ENCODE measurements around the gene COPS9.

COPS9 gene

DNA sequence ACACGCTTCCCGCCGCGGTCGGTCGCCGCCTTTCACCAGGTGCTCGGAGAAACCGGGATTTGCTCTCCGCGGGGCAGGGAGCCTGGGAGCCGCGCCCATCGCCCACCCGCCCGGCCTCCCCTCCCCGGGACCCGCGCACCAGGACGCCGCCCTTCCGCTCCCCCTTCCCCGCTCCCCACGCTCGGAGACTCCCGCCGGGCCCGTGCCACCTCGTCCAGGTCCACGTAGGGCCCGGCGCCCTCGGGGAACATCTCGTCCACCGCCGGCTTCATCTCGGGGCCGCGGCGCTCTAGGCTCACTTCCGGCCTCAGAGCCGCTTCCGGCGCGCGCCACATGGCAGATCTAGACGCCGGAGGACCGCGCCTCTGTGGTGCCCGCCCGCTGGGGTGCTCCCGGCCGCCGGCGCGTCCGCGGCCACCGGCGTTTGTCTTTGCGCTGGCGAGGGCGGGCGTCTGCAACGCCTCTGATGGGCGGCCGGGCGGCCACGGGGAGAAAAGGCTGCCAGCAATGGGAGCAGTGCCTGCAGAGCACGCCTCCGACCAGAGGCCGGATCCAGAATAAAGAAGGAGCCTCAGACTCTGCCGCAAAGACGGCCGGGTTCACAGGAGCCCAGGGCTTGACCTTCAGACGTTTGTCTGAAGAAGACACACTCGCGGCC is at the start of gene COPS9:
COPS9 (minus strand) TSS at position 293 of the 658 bp plus-strand sequence; CDS start at position 272, 21 bp downstream.
- peak; percentile 70 for DNase-seq (ENCODE audit: low read depth, low spot score)

DNA sequence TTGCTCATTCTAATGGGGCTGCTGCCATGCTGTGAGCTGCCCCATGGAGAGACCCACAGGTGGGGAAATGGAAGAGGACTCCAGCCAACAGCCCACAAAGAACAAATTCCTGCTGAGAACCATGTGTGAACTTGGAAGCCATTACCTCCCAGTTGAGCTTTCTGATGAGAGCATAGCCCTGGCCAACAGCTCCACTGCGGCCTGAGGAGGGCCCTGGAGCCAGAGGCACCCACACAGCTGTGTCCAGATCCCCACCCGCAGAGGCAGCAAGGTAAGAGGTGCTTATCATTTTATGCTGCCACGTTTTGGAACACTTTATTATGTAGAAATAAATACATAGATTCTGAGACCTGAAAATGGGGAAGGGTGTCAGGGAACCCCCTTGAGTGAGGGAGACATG is 48.6 kb upstream of the COPS9 start:
- no peak for DNase-seq (ENCODE audit: low read depth, low spot score)

DNA sequence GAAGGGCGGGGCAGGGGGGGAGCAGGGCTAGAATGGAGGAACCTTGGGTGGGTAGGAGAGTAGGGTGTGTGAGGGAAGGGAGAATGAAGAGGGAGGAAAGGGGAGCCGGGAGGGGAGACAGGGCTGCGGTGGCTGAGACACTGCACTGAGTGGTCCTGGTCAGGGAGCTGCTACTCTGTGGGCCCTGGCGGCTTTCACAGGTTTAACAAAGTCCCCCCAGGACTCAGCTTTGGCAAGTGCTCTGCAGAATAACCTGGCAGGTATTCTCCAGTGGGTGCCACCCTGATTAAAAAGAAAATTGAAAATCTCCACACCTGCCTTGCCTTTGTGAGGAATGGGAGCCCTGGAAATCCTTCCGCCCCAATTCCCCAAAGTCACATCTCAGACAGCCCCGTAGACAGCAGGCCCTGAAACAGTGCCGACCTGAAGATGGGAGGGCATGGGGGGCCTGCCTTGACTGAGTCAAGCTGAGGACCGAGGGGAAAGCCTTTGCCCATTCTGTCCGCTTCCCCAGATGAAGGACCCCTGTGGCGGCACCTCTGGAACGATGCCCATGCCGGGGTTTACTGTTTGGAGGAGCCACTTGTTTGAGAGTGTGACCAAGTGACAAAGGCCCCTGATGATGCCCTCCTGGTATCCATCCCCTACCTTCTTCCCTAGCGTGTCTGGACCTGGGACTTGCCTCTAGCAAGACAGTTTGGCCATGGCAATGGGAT is 47.9 kb upstream of the COPS9 start:
- DNase-seq (ENCODE audit: low read depth, low spot score): no peak

DNA sequence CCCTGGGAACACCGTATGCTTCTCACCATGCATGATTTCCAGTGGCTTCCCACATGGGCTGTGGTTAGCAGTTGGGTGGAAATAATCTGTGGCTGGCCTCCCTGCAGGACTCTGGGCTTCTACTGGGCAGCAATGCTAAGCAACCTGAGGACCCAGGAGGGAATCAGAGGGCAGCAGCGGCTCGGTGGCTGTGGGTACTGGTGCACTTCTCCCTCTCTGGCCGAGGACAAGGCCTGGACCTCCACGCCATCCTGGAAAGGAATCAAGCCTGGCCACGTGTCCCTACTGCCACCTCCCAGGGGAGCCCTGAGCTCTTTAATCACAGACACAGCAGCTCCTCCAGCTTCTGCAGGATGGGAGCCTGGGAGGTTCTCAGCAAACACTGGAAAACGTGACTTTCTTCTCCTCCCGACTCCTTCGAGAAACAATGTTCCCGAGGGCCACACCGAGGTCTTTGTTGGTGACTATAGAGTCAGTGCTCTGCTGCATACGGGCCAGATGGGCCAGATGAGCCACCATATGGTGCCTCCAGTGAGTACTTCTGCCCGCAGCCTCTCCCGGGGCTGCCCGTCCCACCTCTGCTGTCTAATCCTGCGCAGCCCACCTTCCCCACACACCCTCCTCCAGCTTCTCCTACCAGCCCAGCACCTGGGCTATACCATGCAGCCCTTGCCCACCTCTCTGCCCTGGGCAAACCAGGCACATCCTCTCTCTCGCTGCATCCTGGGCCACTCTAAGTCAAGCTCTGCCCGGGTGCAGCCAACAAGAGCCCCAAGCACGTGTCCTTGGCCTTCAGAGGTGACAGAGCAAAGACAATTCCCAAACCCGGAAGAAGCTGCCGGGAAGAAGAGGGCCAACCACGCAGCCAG is 47.1 kb upstream of the COPS9 start:
- no peak for DNase-seq (ENCODE audit: low read depth, low spot score)

DNA sequence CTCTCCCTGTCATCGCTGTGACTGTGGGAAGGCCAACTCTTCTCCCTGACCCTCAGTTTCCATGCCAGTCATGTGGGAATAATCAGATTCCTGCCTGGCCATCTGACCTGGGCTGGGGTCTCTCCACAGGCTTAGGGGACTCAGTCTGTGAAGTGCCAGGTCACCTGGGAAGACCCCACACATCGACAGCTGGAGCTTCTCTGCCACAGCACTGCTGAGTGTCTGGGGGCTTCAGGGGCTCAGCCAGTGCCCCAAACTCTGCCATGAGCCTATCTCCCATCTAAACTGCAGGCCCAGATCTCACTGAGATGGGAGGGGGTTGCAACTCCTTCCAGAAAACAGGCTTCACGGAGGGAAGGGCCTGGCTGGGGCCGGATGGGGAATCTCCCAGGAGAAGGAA is 46.4 kb upstream of the COPS9 start:
- no peak for DNase-seq (ENCODE audit: low read depth, low spot score)

DNA sequence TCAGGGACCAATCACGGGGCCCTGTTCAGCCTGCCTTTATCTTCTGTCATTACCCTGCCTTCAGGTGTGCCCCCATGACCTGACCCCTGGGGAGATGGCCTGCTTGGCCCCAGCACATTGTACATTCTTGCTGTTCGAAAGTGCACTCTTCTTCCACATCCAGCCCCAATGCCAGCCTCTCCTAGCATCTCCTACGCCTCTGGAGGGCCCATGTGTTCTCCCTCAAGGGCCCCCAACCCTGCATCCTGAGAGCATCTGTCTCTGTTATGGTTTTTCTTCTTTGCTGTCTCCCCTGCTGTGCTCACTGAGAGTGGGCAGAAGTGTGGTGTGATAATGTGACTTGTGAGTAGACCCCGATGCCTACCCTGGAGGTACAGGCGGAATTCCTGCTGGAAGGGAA is 45.9 kb upstream of the COPS9 start:
- no peak for DNase-seq (ENCODE audit: low read depth, low spot score)

DNA sequence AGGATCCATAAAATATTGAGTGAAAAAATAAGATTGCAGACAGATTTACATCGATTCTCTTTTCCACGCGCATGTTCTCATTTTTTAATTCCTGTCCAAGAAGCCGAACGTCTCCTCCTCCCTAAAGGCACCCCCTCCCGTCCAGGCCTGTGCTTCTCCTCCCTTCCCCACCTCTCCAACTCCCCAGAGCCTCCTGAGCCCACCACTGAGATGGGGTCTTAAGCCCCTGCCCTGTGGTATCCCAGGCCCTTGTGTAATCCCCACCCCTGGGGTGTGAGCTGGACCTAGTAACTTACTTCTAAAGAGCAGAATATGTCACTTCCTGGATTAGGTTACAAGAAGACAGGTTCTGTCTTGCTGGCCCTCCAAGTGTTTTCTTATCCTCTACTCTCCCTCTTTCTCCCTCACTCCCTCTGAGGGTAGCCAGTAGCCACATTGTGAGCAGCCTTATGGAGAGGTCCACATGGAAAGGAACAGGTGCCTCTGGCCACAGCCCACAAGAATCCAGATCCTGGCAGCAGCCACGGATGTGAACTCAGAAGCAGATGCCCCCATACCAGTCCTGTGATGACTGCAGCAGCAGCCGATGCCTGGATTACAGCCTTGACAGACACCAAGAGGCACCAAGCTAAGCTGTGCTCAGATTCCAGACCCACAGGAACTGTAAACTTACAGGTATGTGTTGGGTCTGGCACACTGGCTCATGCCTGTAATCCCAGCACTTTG is 44.0 kb upstream of the COPS9 start:
- DNase-seq (ENCODE audit: low read depth, low spot score): no peak

DNA sequence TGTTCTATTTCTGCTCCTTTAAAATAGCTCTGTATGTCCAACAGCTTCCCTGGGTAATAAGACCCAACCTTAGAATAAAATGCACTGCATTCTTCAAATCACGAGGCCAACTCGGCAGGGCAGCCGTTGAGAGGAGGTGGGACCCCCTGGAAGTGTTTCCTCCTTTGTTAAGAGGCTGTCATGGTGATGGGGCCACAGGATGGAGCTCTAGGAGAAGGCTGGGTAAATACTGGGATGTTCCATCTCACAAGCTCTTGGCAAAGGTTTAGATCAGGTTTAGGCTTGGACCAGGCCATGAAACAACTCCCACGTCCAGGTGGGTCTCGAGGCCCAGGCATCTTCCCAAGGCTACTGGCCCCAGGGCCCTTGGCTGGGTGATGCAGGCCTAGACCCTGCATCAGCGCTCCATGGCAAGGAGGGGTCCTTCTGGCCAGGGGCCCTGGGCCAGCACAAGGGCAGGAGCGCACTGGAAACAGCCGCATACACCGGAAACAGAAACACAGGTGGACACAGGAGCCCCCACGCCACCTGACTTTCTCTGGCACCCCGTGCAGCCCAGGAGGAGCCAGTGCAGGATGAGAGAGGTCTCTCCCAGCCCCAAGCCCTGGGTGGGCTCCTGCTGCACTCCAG is 43.2 kb upstream of the COPS9 start:
- no peak for DNase-seq (ENCODE audit: low read depth, low spot score)

DNA sequence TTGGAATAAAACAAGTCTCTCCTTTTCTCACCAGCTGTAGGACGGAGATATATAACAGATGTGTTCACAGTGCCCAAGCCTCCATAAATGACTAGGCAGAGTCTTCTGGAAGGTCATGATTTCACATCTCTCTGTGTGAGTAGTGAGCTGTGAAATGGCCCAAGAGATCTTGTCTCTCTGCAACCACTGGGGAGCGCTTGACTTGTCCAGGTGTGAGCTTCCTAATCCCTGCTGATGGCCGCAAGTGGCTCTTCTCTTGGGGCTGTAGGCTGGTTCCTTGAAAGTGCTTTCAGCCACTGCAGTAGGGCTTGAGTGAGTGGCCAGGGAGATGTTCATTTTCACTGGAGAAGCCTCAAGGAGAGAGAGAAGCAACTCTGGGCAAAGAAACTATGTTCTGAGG is 42.5 kb upstream of the COPS9 start:
- DNase-seq (ENCODE audit: low read depth, low spot score): no peak

DNA sequence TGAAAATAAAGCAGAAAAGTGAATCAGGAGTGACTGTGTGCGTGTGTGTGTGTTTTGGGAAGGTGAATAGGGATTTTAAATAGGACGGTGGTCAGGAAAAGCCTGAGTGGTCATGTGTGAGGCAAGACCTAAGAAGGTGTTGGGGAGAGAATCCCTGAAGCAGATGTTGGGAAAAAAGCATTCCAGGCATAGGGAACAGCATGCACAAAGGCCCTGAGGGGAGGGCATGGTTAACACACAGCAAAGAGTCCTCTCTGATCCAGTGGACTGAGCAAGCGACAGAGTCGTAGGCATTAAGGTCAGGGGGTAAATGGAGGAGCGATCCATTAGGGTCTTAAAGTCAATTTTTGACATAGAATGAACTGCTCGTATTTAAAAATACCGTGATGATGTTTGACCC is 38.4 kb upstream of the COPS9 start:
- DNase-seq (ENCODE audit: low read depth, low spot score): no peak

DNA sequence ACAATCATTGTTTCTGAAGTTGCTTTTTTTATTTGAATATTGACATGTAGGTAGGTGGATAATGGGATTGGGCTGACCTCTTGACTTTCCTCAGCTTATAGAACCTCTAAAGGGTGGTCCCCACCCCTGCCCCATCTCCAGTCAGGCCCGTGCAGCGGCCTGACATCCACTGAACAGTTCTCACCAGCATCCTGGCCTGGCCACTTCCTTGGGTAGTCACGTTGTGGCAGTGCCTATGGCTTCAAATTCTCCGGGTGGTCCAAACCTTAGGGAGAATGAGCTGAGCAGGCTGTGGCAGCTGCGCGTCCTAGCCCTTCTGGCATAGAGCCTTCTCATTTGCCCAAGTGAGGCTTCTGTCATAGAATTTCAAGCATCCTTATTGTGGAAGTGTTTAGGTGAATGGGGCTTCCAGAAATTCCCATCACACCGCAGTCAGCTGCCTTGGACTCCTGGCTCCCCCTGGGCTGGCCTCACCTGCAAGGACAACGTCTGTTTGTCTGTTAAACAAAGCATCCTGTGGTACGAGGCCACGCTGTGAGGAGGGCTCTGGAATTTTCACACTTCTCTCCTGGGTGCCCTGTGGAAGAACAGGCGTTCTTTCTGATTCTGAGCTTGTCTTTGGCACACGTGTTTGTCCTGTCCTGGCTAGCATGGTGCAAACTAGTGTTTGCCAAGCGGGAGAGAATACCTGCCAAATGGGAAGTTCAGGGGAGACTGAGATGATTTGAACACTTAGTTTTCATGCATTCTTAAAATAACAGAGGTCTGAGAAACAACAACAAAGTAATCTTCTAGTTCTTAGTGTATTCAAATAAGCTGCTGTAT is 36.2 kb upstream of the COPS9 start:
- DNase-seq (ENCODE audit: low read depth, low spot score): no peak

DNA sequence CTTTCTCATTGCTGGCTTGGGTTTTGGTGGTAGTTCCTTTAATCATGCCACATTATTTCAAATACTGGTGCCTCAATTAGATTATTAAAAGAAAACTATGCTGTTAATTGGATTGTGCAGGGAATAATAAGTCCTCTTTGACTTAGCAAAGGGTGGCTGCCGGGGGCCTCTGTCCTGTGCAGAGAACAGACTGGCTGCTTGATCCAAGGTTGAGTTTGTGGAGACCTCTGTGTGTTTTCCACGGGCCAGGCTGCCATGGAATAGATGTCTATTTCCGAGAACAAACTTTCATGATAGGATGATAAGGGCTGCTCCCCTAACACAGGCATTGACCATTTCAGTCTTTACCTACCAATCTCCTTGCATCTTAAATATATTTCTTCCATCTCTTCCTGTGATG is 34.8 kb upstream of the COPS9 start:
- no peak for DNase-seq (ENCODE audit: low read depth, low spot score)

DNA sequence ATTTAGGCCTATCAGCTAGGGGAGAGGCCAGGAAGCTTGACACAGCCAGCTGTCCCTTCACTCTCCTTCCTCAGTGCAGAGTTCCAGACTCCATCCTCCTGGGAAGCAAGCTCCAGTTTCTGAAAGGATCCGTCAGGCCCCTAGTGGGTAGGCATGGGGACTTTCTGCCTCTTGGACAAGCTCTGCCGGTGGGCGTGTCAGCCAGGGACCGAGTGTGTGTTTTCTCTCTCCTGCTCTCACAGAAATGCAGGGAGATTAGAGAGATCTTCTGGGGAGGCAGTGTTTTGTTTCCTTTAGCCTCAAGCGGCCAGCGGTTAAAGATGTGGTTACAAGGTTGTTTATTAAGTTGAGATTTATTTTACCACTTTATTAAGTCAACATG is 34.2 kb upstream of the COPS9 start:
- no peak for DNase-seq (ENCODE audit: low read depth, low spot score)

DNA sequence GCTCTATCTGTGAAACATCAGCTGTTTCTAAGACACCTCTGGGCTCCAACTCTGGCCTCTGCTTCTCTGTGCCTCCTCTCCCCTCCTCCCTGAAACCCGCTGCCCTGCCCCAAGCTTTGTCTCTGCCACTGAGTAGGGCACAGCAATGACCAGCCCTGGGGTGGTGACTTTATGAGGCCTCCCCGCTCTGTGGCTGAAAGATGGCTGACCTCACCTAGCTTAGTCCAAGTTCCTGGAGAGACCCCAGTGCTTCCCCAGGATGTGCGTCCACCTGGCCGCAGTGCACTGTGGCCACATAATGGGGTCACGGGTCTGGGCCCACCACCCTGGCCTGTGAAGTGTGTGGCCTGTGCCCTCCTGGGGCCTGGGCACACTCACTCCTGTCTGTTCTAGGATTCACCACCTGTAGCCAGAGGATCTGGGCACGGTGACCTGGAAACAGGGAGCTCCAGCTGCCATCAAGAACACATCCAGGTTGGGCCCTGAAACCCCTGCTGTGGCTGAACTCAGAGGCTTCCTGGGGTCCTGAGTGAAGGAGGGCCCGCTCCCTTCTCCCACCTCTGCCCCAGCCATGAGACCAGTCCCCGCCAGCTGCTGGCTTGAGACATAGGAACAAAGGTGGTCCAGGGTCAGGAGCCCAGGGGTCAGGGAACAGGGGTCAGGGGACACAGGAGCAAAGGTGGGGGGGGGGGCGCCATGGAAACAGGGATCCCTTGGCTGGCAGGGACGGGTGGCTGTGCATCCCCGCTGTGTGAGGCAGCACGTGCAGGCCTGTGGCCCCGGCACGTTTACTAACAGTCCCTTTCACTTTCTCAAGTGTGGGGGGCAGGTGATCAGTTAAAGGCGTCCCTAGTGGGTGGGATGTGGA is 33.6 kb upstream of the COPS9 start:
- no peak for DNase-seq (ENCODE audit: low read depth, low spot score)

DNA sequence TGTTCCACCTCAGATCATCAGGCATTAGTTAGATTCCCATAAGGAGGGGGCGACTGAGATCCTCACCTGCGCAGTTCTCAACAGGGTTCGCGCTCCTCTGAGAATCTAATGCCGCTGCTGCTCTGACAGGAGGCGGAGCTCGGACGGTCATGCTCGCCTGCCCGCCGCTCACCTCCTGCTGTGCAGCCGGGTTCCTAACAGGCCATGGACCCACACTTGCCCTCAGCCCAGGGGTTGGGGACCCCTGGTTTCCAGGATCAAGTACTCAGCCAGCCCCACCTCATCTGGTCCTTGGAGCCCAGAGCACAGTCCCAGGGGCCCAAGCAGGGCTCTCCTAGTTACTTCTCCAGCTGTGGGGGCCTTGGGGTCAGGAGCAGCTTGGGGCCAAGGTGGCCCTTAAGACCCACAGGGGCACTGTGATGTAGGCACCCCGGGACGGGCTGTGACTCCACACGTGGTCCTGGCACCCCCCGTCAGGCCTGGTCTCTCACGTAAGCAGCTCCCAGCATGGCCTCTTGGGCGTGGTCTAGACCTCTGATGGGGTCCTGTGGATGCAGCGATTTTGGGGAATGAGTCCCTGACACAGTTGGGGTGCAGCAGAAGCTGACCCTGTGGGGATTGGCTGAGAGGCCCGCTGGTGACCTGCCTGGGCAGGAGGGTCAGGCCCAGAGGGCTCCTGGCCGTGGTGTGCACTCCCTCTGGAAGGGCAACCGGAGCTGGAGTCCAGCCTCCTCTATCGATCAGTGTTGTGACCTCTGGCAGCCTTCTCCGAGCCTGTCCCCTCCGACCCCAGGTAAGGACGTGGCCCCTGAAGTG is 32.6 kb upstream of the COPS9 start:
- no peak for DNase-seq (ENCODE audit: low read depth, low spot score)

DNA sequence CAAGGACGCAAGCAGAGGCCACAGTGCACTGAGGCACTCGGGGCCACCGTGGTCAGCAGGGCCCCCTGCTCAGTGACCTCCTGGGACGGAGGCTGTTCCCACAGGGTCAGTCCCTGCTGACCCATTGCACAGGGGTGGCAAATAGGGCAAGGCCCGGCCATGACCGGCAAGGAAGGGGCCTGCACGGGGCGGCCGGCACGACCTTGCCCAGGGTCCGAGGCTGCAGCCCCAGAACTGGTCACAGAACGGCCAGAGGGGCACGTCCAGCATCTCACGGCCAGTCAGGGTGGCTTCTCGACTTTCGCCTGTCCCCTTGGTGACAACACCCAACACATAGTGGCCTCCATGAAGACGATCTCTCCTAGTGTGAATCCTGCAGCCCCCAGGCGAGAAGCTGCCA is 31.9 kb upstream of the COPS9 start:
- DNase-seq (ENCODE audit: low read depth, low spot score): no peak

DNA sequence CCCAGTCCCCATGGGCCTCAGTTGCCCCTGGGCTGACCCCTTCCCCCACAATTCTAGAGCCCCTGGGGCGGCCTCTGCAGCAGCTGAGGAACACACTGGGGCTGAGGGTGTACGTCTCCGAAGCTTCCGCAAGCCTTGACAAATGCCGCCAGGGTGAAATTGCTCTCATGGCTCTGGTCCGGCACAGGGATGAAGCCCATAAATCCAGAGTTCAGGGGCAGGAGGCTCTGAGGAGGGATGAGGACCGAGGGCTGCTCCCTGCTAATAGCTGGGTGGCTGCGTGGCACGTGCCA is 31.4 kb upstream of the COPS9 start:
- no peak for DNase-seq (ENCODE audit: low read depth, low spot score)

DNA sequence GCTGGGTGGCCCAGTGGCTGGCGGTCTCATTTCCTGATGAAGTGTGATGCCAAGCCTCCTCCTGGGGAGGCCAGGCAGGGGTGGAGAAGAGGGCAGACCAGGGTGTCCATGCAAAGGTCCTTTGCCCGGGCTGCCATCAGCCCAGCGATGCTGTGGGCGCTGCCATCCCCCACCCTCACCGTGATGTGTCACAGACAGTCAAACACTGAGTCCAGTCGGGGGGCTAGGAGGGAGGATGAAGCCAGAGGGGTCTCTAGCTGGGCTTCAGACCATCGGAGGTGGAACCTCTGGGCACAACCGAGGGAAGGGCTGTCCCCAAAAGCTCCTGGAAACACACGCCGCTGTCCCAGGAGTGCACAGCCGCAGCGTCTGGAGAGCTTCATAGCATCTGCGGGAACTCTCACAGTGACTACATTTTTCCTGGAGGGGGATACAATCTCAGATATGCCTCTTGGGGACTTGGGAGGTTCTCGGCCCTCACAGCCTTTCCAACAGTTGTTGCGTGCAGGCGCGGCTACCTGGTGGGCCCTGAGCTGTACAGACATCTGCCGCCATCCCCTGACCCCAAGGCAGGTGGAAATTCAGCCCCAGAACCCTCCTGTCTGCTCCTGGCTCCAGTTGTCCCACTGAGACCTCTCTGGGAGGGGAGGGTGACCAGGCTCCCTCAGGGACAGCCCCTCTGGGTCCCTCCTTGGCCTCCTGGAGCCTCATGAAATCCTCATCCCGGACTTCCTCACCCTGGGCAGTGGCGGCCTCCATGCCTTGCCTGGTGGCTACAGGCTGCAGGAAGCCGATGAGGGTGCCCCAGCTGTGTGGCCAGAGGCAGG is 30.9 kb upstream of the COPS9 start:
- DNase-seq (ENCODE audit: low read depth, low spot score): no peak
